ENCODE results near the gene PLEKHG5.

- no peak for TF ChIP-seq CTCF (IDR thresholded peaks at IDR 0.05)
- TF ChIP-seq POLR2A (IDR thresholded peaks at IDR 0.05): no peak
- TF ChIP-seq POLR2AphosphoS5 (IDR thresholded peaks at IDR 0.05): no peak
These were observed 24.3 kb upstream of the PLEKHG5 start for GRCh38 chr1:6515771-6516170.
